AG04450 (cell line): ENCODE data around the gene RIMBP2. TPM values are rescaled to one million over a fixed set of nuclear protein-coding genes. Genes with fewer than 3 reads are reported as not detected.

Experiments
- CTCF ChIA-PET: fragments of 300-600, 350-600 bp; formaldehyde crosslinking; extraction: SDS; loops from one replicate; lab custom pipeline; 2022; ENCODE audit warnings: antibody characterized with exemption, inconsistent platforms; lab: Charles Lee
- POLR2A ChIA-PET: fragments of 350-600 bp; formaldehyde crosslinking; extraction: SDS; loops from one replicate; lab custom pipeline; 2021; ENCODE audit warnings: antibody characterized with exemption, inconsistent platforms; lab: Yijun Ruan, JAX
- DNase-seq: peaks from one replicate; pipeline ENCODE4 v3.0.0-alpha.2; 2011; ENCODE audit warnings: low read depth, low spot score
- H3K27ac ChIP-seq: one replicate; pipeline ENCODE4 v1.5.1; 2012; ENCODE audit warnings: low read depth, low read length, control low read depth
- H3K27me3 ChIP-seq: one replicate; pipeline ENCODE4 v1.6.0; 2012; ENCODE audit warnings: low read length; ENCODE audit not compliant: control insufficient read depth, insufficient read depth
- H3K4me3 ChIP-seq: 2 replicates; pipeline ENCODE4 v1.5.1; 2011; ENCODE audit warnings: mild to moderate bottlenecking, low read depth, low read length, control low read depth
- H3K9me3 ChIP-seq: 2 replicates; pipeline ENCODE4 v1.5.1; 2012; ENCODE audit warnings: low read length; ENCODE audit not compliant: control insufficient read depth, insufficient read depth
- polyA plus RNA-seq: library from polyadenylated mRNA; depleted of rRNA; stranded (reverse); fragments of >200 nt; gene quantifications from 2 replicates; pipeline ENCODE4 v1.2.3, GENCODE V29; 2011
- TF ChIP-seq, protein P1 (sequence below): IDR thresholded peaks from 2 replicates; pipeline ENCODE4 v1.5.1; 2011; ENCODE audit warnings: low read depth, low read length, control low read depth, inconsistent platforms

The RIMBP2 gene
- polyA plus RNA-seq, 1 experiment: not detected

GRCh38 chr12:130436741-130437501, 279.2 kb downstream of the RIMBP2 start:
- TF ChIP-seq, protein P1, sequence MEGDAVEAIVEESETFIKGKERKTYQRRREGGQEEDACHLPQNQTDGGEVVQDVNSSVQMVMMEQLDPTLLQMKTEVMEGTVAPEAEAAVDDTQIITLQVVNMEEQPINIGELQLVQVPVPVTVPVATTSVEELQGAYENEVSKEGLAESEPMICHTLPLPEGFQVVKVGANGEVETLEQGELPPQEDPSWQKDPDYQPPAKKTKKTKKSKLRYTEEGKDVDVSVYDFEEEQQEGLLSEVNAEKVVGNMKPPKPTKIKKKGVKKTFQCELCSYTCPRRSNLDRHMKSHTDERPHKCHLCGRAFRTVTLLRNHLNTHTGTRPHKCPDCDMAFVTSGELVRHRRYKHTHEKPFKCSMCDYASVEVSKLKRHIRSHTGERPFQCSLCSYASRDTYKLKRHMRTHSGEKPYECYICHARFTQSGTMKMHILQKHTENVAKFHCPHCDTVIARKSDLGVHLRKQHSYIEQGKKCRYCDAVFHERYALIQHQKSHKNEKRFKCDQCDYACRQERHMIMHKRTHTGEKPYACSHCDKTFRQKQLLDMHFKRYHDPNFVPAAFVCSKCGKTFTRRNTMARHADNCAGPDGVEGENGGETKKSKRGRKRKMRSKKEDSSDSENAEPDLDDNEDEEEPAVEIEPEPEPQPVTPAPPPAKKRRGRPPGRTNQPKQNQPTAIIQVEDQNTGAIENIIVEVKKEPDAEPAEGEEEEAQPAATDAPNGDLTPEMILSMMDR: no peak
- no peaks in the 10 kb centered on the region for H3K27me3 ChIP-seq
- CTCF ChIA-PET: no interaction called here
- no peak for DNase-seq
- H3K9me3 ChIP-seq: peaks cover 93% of the 10 kb centered on the region
- H3K4me3 ChIP-seq: no peak overlapping the region
- no peak overlapping the region for H3K27ac ChIP-seq
- POLR2A ChIA-PET: no interaction called here

DNA sequence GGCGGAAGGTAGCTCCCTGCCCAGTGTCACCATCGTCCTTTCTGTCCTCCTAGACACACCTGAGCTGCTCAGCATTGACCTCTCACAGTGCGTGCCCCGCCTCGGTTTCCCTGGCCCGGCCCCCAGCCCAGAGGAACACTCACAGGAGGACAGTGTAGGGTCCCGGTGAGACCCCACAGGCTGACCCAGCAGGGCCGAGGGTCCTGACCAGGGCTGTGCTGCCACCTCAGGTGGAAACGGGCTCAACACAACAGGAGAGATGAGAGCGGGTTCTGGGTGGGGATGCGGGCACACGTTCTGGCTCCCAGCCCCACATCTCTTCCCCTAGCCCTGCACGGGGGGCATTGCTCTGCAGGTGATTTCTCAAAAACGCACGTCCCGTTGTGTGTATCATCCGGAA, 280.3 kb downstream of the RIMBP2 start:
- Histone ChIP-seq H3K9me3 (peaks cover 93% of the 10 kb centered on the region), H3K27me3 (no peaks in the 10 kb centered on the region), H3K27ac (no peak overlapping the region), H3K4me3 (no peak overlapping the region)
- CTCF ChIA-PET: no interaction called here
- TF ChIP-seq, protein P1: no peak
- POLR2A ChIA-PET: no interaction called here
- DNase-seq: no peak

- ChIA-PET CTCF (no interaction called here), POLR2A (no interaction called here)
- H3K9me3 ChIP-seq: peaks cover 88% of the 10 kb centered on the region
- H3K4me3 ChIP-seq: no peak overlapping the region
- H3K27me3 ChIP-seq: no peaks in the 10 kb centered on the region
- DNase-seq: no peak
- H3K27ac ChIP-seq: no peak overlapping the region
- TF ChIP-seq, protein P1: no peak
Observed at GRCh38 chr12:130435331-130435730, 280.8 kb downstream of the RIMBP2 start.

DNA sequence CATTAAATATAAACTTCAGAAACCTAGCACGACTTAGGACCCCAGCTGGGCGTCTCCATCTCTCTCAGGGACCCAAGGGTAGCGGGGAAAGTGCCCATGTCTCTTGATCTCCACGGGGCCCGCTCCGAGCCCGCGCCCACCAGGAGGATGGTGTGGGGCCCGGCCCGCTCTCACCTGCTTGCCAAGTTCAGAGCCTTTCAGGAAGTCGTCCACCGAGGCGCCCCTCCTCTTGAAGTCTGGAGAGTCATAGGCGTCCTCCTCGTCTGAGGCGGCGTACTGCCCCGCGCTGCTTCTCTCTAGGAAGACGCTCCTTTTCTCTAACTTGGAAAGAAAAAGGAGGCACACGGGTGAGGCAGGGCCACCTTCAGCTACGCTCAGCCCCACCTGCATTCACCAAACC, 281.5 kb downstream of the RIMBP2 start:
- Histone ChIP-seq H3K4me3 (no peak overlapping the region), H3K27ac (no peak overlapping the region), H3K9me3 (peaks cover 87% of the 10 kb centered on the region), H3K27me3 (no peaks in the 10 kb centered on the region)
- ChIA-PET POLR2A (no interaction called here), CTCF (no interaction called here)
- DNase-seq: no peak
- TF ChIP-seq, protein P1: no peak

- CTCF ChIA-PET: no interaction called here
- TF ChIP-seq, protein P1: no peak
- POLR2A ChIA-PET: no interaction called here
- Histone ChIP-seq H3K4me3 (no peak overlapping the region), H3K9me3 (peaks cover 87% of the 10 kb centered on the region), H3K27ac (no peak overlapping the region), H3K27me3 (no peaks in the 10 kb centered on the region)
- no peak for DNase-seq
Observed at GRCh38 chr12:130433834-130434233, 282.3 kb downstream of the RIMBP2 start.
